Activated T-helper 17 cell treated with anti-CD3 and anti-CD28 coated beads, Interleukin-2, amount 50 U/mL, for 72 hours (primary cell): ENCODE results near the gene MYL11. TPM values are rescaled to one million over a fixed set of nuclear protein-coding genes. Genes with fewer than 3 reads are reported as not detected.
A peak's percentile ranks its signal among the peaks of the same experiment; 100 is the strongest.
"Not testable (repeated sequence)": the region's sequence is repeated elsewhere in the genome, so short reads cannot be mapped to it uniquely, and the experiment has no call there.

Experiments used
- ATAC-seq: fragments of 150-1000 bp; cut with Tn5 transposase; replicated peaks from 2 replicates; pipeline ENCODE4 v1.10.0; 2021; ENCODE audit warnings: mild to moderate bottlenecking, moderate library complexity
- H3K27ac Mint-ChIP-seq: one replicate; pipeline ENCODE4 v1.8.0; 2022; ENCODE audit warnings: mixed read lengths
- H3K27me3 Mint-ChIP-seq: one replicate; pipeline ENCODE4 v1.8.0; 2022; ENCODE audit warnings: mixed read lengths
- H3K36me3 Mint-ChIP-seq: one replicate; pipeline ENCODE4 v1.8.0; 2022; ENCODE audit warnings: low read depth, mild to moderate bottlenecking, mixed read lengths
- H3K4me1 Mint-ChIP-seq: one replicate; pipeline ENCODE4 v1.8.0; 2022; ENCODE audit warnings: mixed read lengths
- H3K4me3 Mint-ChIP-seq: one replicate; pipeline ENCODE4 v1.8.0; 2022; ENCODE audit warnings: mild to moderate bottlenecking, mixed read lengths
- H3K9me3 Mint-ChIP-seq: one replicate; pipeline ENCODE4 v1.8.0; 2022; ENCODE audit warnings: mixed read lengths
- total RNA-seq, 2 donors: library from RNA; stranded (reverse); gene quantifications; one replicate each; pipeline ENCODE4 v1.2.3, GENCODE V29; 2022

MYL11 gene
- 1 to 10 TPM in 1 of 2 donors, not detected in 1; 1.6 TPM for total RNA-seq

- Mint-ChIP-seq H3K4me1 (peaks cover 21% of the 10 kb centered on the region), H3K9me3 (no peaks in the 10 kb centered on the region), H3K27me3 (no peaks in the 10 kb centered on the region), H3K36me3 (peaks cover 33% of the 10 kb centered on the region), H3K27ac (peak within 1 kb of the TSS; percentile 38), H3K4me3 (no peak within 1 kb of the TSS)
- ATAC-seq: no peak
Observed at GRCh38 chr16:30374538-30374937, at the start of gene MYL11. MYL11 (plus strand) TSS chr16:30374802; CDS start chr16:30374858, 56 bp downstream.

DNA sequence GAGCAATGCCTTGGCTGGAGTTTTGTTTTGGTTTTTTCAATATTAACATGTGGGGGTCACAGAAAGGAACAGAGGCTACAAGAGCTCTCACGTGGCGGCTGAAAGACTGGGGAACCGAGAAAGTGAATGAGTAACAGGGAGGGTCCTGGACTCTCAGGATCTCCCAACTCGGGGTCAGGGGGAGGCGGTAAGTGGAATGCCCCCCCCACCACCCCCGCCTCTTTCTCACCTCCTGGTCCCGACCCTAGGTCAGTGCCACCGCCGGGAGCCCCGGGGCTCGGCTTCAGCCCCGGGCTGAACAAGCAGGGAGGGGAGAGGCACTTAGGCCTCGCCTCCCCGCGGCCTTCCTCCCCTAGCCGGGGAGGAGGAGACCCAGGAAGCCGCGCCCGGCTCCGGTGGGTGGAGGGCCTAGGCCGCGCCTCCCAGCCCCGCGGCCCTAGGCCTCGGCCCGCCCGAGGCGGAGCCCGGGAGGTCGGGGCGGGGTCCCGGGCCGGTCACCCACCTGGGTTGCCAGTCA lies 40.1 kb upstream of the MYL11 start:
- not testable (repeated sequence) for H3K27me3 Mint-ChIP-seq, H3K9me3 Mint-ChIP-seq, H3K4me1 Mint-ChIP-seq, H3K36me3 Mint-ChIP-seq
- ATAC-seq: peak; percentile 92
- H3K27ac Mint-ChIP-seq: peak overlapping the region; percentile 90
- peak overlapping the region; percentile 99 for H3K4me3 Mint-ChIP-seq

DNA sequence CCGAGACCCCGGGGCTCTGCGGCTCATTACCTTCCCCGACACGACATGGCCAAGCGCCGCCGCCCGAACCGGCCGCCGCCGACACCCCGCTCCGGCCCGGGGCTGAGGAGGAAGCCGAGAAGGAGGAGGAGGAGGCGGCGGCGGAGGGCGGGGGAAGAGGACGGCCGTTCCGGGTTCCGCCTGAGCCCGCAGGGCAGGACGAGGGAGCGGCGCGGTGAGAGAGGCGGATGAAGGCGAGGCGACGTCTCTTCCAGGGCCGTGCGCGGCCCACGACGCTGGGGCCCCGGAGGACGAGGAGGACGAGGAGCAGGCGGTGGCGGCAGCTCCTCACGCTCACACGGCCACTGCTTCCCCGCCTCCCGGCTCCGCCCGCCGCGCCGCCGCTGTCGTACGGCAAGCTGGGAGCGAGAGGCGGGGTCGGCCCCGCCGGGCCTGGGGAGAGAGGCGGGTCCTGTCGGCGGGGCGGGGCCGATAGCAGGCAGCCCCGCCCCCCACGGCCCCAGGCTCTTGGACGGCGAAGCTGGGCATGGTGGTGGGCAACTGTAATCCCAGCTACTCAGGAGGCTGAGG lies 39.5 kb upstream of the MYL11 start:
- H3K27me3 Mint-ChIP-seq, H3K4me1 Mint-ChIP-seq, H3K9me3 Mint-ChIP-seq, H3K36me3 Mint-ChIP-seq: not testable (repeated sequence)
- Mint-ChIP-seq H3K4me3 (peak overlapping the region; percentile 99), H3K27ac (peak overlapping the region; percentile 85)
- ATAC-seq: peak; percentile 82

- Mint-ChIP-seq H3K36me3 (no peaks in the 10 kb centered on the region), H3K27ac (peak overlapping the region; percentile 85), H3K9me3 (no peaks in the 10 kb centered on the region), H3K4me1 (peaks cover 5% of the 10 kb centered on the region), H3K4me3 (peak overlapping the region; percentile 99), H3K27me3 (no peaks in the 10 kb centered on the region)
- peak; percentile 36 for ATAC-seq
Observed at GRCh38 chr16:30335598-30336474, 38.8 kb upstream of the MYL11 start.

- H3K36me3 Mint-ChIP-seq, H3K9me3 Mint-ChIP-seq, H3K27me3 Mint-ChIP-seq, H3K27ac Mint-ChIP-seq, H3K4me3 Mint-ChIP-seq, H3K4me1 Mint-ChIP-seq, ATAC-seq: not testable (repeated sequence)
Observed at GRCh38 chr16:30337964-30338357, 36.6 kb upstream of the MYL11 start.

DNA sequence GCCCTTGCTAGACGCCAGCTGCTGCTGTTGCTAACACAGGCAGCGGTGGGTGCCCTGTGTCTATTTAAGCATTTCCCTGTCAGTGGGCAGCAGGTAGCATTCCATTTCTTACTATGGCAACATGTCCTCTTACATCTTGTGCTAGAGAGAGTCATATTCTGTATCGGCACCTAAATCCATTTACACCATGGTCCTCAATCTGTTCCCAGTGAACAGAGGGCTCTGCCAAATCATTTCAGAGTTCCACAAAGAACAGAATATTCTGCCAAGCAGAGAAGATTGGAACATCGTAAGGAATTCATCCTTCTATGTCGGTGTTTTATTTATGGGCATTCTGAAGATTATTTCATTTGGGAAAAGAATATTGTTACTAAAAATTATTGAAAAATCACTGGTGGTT lies 35.9 kb upstream of the MYL11 start:
- not testable (repeated sequence) for ATAC-seq, H3K27ac Mint-ChIP-seq, H3K4me3 Mint-ChIP-seq, H3K27me3 Mint-ChIP-seq, H3K4me1 Mint-ChIP-seq, H3K36me3 Mint-ChIP-seq, H3K9me3 Mint-ChIP-seq

GRCh38 chr16:30340621-30341020 lies 34.0 kb upstream of the MYL11 start:
- ATAC-seq: no peak
- Mint-ChIP-seq H3K4me3 (no peak overlapping the region), H3K4me1 (peaks cover 5% of the 10 kb centered on the region), H3K36me3 (no peaks in the 10 kb centered on the region), H3K27me3 (no peaks in the 10 kb centered on the region), H3K9me3 (no peaks in the 10 kb centered on the region), H3K27ac (no peak overlapping the region)

GRCh38 chr16:30341971-30342370 lies 32.6 kb upstream of the MYL11 start:
- not testable (repeated sequence) for H3K9me3 Mint-ChIP-seq, H3K27ac Mint-ChIP-seq, H3K4me1 Mint-ChIP-seq, ATAC-seq, H3K36me3 Mint-ChIP-seq, H3K27me3 Mint-ChIP-seq, H3K4me3 Mint-ChIP-seq

GRCh38 chr16:30342751-30343490 lies 31.7 kb upstream of the MYL11 start:
- no peak for ATAC-seq
- no peak overlapping the region for H3K27ac Mint-ChIP-seq
- no peak overlapping the region for H3K4me3 Mint-ChIP-seq
- no peaks in the 10 kb centered on the region for H3K4me1 Mint-ChIP-seq
- H3K9me3 Mint-ChIP-seq: no peaks in the 10 kb centered on the region
- no peaks in the 10 kb centered on the region for H3K27me3 Mint-ChIP-seq
- H3K36me3 Mint-ChIP-seq: no peaks in the 10 kb centered on the region

GRCh38 chr16:30343491-30343820 lies 31.1 kb upstream of the MYL11 start:
- H3K27ac Mint-ChIP-seq, H3K9me3 Mint-ChIP-seq, ATAC-seq, H3K36me3 Mint-ChIP-seq, H3K27me3 Mint-ChIP-seq, H3K4me1 Mint-ChIP-seq, H3K4me3 Mint-ChIP-seq: not testable (repeated sequence)

GRCh38 chr16:30346286-30346685 lies 28.3 kb upstream of the MYL11 start:
- Mint-ChIP-seq H3K27me3 (no peaks in the 10 kb centered on the region), H3K36me3 (peaks cover 26% of the 10 kb centered on the region), H3K9me3 (no peaks in the 10 kb centered on the region), H3K4me1 (peaks cover 11% of the 10 kb centered on the region), H3K27ac (no peak overlapping the region), H3K4me3 (no peak overlapping the region)
- no peak for ATAC-seq

GRCh38 chr16:30348113-30348512 lies 26.5 kb upstream of the MYL11 start:
- Mint-ChIP-seq H3K27ac (no peak overlapping the region), H3K9me3 (no peaks in the 10 kb centered on the region), H3K4me3 (no peak overlapping the region), H3K36me3 (peaks cover 44% of the 10 kb centered on the region), H3K4me1 (peaks cover 14% of the 10 kb centered on the region), H3K27me3 (no peaks in the 10 kb centered on the region)
- ATAC-seq: no peak

GRCh38 chr16:30348929-30349328 lies 25.7 kb upstream of the MYL11 start:
- H3K27ac Mint-ChIP-seq: peak overlapping the region; percentile 87
- ATAC-seq: no peak
- H3K9me3 Mint-ChIP-seq: no peaks in the 10 kb centered on the region
- no peak overlapping the region for H3K4me3 Mint-ChIP-seq
- peaks cover 14% of the 10 kb centered on the region for H3K4me1 Mint-ChIP-seq
- peaks cover 52% of the 10 kb centered on the region for H3K36me3 Mint-ChIP-seq
- H3K27me3 Mint-ChIP-seq: no peaks in the 10 kb centered on the region

GRCh38 chr16:30349675-30350074 lies 24.9 kb upstream of the MYL11 start:
- Mint-ChIP-seq H3K36me3 (peaks cover 60% of the 10 kb centered on the region), H3K27me3 (no peaks in the 10 kb centered on the region), H3K4me3 (no peak overlapping the region), H3K9me3 (no peaks in the 10 kb centered on the region), H3K27ac (peak overlapping the region; percentile 87), H3K4me1 (peaks cover 18% of the 10 kb centered on the region)
- ATAC-seq: no peak
